ENCODE measurements around the gene ZNF283. TPM values are rescaled to one million over a fixed set of nuclear protein-coding genes. Genes with fewer than 3 reads are reported as not detected.

ZNF283 gene
- total and polyA plus RNA-seq, 9 of the 15 experiments (the other 6 are each of a cell fraction or from before 2014, with no cell fraction given): 6.0 to 19.5 (median 9.8) TPM

DNA sequence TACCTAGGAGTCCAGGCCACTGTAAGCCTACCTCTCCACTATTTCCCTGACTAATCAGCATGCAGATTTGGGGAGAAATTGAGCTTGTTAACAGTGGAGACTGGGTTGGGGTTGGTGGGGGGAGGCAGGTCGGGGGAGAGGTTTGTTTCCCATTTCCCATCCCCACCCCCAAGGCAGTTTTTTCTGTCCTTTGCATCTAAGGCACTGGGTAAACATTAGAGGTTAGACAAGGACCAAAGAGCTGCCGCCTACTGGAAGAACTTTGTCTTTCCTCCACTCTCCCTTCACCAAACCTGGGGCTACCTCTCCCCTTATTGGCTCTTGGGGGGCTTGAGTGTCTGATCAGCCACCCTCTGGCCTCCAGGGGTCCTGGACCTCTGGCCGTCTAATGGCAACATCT lies 47.3 kb upstream of the ZNF283 start:
- Histone ChIP-seq H3K27ac (ENCODE audit: extremely low read depth, low read depth, low read length) (peak overlapping the region; percentile 83), H3K4me1 (replicated peaks in 1 of 2; ENCODE audit: control insufficient read depth in 2 of 2, insufficient read depth in 2 of 2, low read length in 2 of 2) (peaks cover 85 to 99% of the 10 kb centered on the region in 2 experiments), H3K79me2 (ENCODE audit: control insufficient read depth, insufficient read depth, low read length) (peaks cover 70% of the 10 kb centered on the region), H3K9ac (ENCODE audit: insufficient read depth in 1 of 2, low read depth in 2 of 2, low read length in 2 of 2) (peak overlapping the region; percentile 52 to 93; a peak in 3 of 4 replicates), H4K20me1 (replicated peaks; ENCODE audit: control insufficient read depth, insufficient read depth, low read length) (no peaks in the 10 kb centered on the region), H2AFZ (ENCODE audit: low read depth, low read length) (peak overlapping the region; percentile 9; the same call in 1 of the 2 replicates), H3K4me2 (ENCODE audit: insufficient read depth, low read length) (peak overlapping the region; percentile 72), H3K9me3 (replicated peaks; ENCODE audit: control insufficient read depth, insufficient read depth, low read depth, low read length) (no peaks in the 10 kb centered on the region), H3K36me3 (ENCODE audit: control insufficient read depth, insufficient read depth, low read length) (peaks cover 5% of the 10 kb centered on the region), H3K9me1 (ENCODE audit: control insufficient read depth, insufficient read depth, low read length) (no peaks in the 10 kb centered on the region), H3K27me3 (ENCODE audit: control insufficient read depth in 2 of 2, insufficient read depth in 2 of 2, low read length in 2 of 2) (no peaks in the 10 kb centered on the region), H3K4me3 (peak overlapping the region; percentile 47)
- no peak for FAIRE-seq
- intact Hi-C loops (cut with micrococcal nuclease): no loop called here
- POLR2A ChIA-PET: interaction anchor here (1.1 kb wide), 1 partner anchor 12 kb away, joined by 3 read pairs; no protein-coding TSS in a partner anchor
- peak; percentile 30 for ATAC-seq
- CTCF ChIA-PET (ENCODE audit: low intra/inter-chr PET ratio): interaction anchor here (0.5 to 0.8 kb wide), 3 partner anchors 13 to 34 kb away, joined by 3 to 5 read pairs (median 3); no protein-coding TSS in a partner anchor
- WGBS (ENCODE audit: insufficient coverage, low coverage, missing lambda C conversion rate): 0% methylated on average over 2 of the region's 3 CpGs
- no TSS peak for BruUV-seq (replicated peaks)
- DNase-seq (ENCODE audit: extremely low read depth in 1 of 4, low spot score in 3 of 4): peak in 2 of 4 experiments; percentile 69 to 82
- in situ Hi-C loops (cut with MboI): loop anchor here (5.0 kb wide), 1 partner anchor 33 kb away; no protein-coding TSS in a partner anchor
- TF ChIP-seq NFRKB (IDR thresholded peaks at IDR 0.05; ENCODE audit: low read depth): peak; percentile 70; the same call in 1 of the 2 replicates
- TF ChIP-seq, protein P1, sequence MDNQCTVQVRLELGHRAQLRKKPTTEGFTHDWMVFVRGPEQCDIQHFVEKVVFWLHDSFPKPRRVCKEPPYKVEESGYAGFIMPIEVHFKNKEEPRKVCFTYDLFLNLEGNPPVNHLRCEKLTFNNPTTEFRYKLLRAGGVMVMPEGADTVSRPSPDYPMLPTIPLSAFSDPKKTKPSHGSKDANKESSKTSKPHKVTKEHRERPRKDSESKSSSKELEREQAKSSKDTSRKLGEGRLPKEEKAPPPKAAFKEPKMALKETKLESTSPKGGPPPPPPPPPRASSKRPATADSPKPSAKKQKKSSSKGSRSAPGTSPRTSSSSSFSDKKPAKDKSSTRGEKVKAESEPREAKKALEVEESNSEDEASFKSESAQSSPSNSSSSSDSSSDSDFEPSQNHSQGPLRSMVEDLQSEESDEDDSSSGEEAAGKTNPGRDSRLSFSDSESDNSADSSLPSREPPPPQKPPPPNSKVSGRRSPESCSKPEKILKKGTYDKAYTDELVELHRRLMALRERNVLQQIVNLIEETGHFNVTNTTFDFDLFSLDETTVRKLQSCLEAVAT (IDR thresholded peaks at IDR 0.05): peak in 1 of 2 experiments; percentile 8; a peak in 1 of 4 replicates
- TF ChIP-seq GATAD2A (IDR thresholded peaks at IDR 0.05): no peak
- TF ChIP-seq TAL1 (IDR thresholded peaks at IDR 0.05): no peak
- TF ChIP-seq, protein P2, sequence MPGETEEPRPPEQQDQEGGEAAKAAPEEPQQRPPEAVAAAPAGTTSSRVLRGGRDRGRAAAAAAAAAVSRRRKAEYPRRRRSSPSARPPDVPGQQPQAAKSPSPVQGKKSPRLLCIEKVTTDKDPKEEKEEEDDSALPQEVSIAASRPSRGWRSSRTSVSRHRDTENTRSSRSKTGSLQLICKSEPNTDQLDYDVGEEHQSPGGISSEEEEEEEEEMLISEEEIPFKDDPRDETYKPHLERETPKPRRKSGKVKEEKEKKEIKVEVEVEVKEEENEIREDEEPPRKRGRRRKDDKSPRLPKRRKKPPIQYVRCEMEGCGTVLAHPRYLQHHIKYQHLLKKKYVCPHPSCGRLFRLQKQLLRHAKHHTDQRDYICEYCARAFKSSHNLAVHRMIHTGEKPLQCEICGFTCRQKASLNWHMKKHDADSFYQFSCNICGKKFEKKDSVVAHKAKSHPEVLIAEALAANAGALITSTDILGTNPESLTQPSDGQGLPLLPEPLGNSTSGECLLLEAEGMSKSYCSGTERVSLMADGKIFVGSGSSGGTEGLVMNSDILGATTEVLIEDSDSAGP (CRISPR knock-in tag; IDR thresholded peaks at IDR 0.05): no peak
- no peak for TF ChIP-seq ZNF12 (CRISPR knock-in tag; IDR thresholded peaks at IDR 0.05)
- TF ChIP-seq FOS (IDR thresholded peaks at IDR 0.05; ENCODE audit: extremely low read depth, insufficient read length): no peak
- TF ChIP-seq, protein P3, sequence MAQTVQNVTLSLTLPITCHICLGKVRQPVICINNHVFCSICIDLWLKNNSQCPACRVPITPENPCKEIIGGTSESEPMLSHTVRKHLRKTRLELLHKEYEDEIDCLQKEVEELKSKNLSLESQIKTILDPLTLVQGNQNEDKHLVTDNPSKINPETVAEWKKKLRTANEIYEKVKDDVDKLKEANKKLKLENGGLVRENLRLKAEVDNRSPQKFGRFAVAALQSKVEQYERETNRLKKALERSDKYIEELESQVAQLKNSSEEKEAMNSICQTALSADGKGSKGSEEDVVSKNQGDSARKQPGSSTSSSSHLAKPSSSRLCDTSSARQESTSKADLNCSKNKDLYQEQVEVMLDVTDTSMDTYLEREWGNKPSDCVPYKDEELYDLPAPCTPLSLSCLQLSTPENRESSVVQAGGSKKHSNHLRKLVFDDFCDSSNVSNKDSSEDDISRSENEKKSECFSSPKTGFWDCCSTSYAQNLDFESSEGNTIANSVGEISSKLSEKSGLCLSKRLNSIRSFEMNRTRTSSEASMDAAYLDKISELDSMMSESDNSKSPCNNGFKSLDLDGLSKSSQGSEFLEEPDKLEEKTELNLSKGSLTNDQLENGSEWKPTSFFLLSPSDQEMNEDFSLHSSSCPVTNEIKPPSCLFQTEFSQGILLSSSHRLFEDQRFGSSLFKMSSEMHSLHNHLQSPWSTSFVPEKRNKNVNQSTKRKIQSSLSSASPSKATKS (CRISPR knock-in tag; IDR thresholded peaks at IDR 0.05): no peak
- TF ChIP-seq, protein P4, sequence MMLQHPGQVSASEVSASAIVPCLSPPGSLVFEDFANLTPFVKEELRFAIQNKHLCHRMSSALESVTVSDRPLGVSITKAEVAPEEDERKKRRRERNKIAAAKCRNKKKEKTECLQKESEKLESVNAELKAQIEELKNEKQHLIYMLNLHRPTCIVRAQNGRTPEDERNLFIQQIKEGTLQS (IDR thresholded peaks at IDR 0.05): no peak
- TF ChIP-seq, protein P4 (CRISPR knock-in tag; conservative IDR thresholded peaks at IDR 0.05): no peak
- TF ChIP-seq SMC3 (conservative IDR thresholded peaks at IDR 0.05; ENCODE audit: insufficient read depth, low read depth, low read length): 0 out of 2 replicates have a peak, but pooled peaks have one; percentile 4
- no peak for TF ChIP-seq ZNF79 (CRISPR knock-in tag; IDR thresholded peaks at IDR 0.05; ENCODE audit: low read depth)
- no peak for TF ChIP-seq ZNF589 (CRISPR knock-in tag; IDR thresholded peaks at IDR 0.05; ENCODE audit: low read depth)
- TF ChIP-seq U2AF1 (optimal IDR thresholded peaks at IDR 0.05; ENCODE audit: low read depth, low read length): no peak

Data from K562 (cell line).